ENCODE results near the gene KIAA1958. TPM values are rescaled to one million over a fixed set of nuclear protein-coding genes. Genes with fewer than 3 reads are reported as not detected.

The KIAA1958 gene
- total RNA-seq, 1 donor from 2014 or later = 55.3 TPM

GRCh38 chr9:112689161-112689740 is 202.6 kb downstream of the KIAA1958 start:
- DNase-seq (ENCODE audit: low spot score, unreplicated experiment) = no peak
- no peak overlapping the region for H3K4me3 Mint-ChIP-seq (ENCODE audit: low read depth)
- TF ChIP-seq, protein P1, sequence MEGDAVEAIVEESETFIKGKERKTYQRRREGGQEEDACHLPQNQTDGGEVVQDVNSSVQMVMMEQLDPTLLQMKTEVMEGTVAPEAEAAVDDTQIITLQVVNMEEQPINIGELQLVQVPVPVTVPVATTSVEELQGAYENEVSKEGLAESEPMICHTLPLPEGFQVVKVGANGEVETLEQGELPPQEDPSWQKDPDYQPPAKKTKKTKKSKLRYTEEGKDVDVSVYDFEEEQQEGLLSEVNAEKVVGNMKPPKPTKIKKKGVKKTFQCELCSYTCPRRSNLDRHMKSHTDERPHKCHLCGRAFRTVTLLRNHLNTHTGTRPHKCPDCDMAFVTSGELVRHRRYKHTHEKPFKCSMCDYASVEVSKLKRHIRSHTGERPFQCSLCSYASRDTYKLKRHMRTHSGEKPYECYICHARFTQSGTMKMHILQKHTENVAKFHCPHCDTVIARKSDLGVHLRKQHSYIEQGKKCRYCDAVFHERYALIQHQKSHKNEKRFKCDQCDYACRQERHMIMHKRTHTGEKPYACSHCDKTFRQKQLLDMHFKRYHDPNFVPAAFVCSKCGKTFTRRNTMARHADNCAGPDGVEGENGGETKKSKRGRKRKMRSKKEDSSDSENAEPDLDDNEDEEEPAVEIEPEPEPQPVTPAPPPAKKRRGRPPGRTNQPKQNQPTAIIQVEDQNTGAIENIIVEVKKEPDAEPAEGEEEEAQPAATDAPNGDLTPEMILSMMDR (IDR thresholded peaks at IDR 0.05; ENCODE audit: unreplicated experiment) = no peak
- H3K27me3 Mint-ChIP-seq = no peaks in the 10 kb centered on the region
- no peaks in the 10 kb centered on the region for H3K4me1 Mint-ChIP-seq (ENCODE audit: low read depth)
- no peaks in the 10 kb centered on the region for H3K9me3 Mint-ChIP-seq (ENCODE audit: low read depth)
- H3K27ac Mint-ChIP-seq = no peak overlapping the region
- H3K36me3 Mint-ChIP-seq (ENCODE audit: insufficient read depth) = peaks cover 38% of the 10 kb centered on the region

DNA sequence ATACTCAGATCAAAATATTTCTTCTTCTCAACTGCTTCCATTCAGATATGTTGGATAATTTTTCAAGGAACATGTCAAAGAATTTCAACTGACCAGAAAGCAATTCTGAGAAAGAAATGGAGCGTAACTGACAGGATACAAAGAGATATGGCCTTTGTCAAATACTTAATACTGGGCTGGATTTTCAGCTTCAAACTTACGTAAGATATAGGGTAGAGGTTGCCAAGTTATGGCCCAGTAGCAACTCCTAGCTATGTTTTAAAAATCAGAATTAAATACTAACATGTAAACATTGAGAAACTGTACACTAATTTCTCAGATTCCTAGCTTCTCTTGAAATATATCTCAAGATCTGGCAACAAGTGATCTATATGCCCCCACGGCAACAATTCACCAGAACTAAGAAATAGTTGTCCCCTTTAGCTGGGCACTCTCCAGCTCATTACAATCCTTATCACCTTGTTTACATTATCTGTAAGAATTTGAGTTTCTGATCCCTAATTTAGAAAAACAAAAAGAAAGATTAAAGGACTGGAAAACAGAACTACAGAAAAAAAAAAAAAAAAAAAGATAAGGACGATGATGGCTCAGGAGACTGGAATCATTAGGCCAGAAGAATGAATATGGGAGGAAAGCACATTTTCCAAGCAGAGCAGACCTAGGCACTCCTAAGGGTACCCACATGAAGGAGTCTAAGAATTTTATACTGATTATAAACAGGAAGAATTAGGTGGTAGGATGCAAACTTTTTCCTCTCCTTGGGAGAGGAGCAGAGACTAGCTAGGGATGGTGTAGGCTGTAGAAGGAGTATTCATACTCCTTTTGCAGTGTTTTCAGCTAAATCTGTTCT is 208.3 kb downstream of the KIAA1958 start:
- Mint-ChIP-seq H3K27ac (no peak overlapping the region), H3K36me3 (ENCODE audit: insufficient read depth) (peaks cover 27% of the 10 kb centered on the region), H3K4me1 (ENCODE audit: low read depth) (no peaks in the 10 kb centered on the region), H3K4me3 (ENCODE audit: low read depth) (no peak overlapping the region), H3K9me3 (ENCODE audit: low read depth) (no peaks in the 10 kb centered on the region), H3K27me3 (no peaks in the 10 kb centered on the region)
- no peak for DNase-seq (ENCODE audit: low spot score, unreplicated experiment)
- TF ChIP-seq, protein P1 (IDR thresholded peaks at IDR 0.05; ENCODE audit: unreplicated experiment) = no peak

DNA sequence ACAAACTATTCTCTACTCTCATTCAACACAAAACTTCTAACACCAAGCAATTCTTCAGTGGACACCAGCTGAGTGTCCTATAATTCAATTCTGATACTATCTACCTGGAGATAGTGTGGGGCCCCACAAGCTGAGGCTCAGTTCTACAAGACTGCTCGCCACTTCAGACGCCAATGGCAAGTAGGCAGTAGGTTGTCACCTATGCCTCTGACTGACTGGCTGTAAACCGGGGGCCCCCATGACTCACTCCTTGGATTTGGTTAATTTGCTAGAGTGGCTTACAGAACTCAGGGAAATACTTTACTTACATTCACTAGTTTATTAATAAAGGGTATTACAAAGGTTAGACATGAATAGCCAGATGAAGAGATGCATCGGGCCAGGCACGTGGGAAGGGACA is 209.8 kb downstream of the KIAA1958 start:
- no peaks in the 10 kb centered on the region for H3K9me3 Mint-ChIP-seq (ENCODE audit: low read depth)
- no peak overlapping the region for H3K4me3 Mint-ChIP-seq (ENCODE audit: low read depth)
- no peaks in the 10 kb centered on the region for H3K4me1 Mint-ChIP-seq (ENCODE audit: low read depth)
- peaks cover 23% of the 10 kb centered on the region for H3K36me3 Mint-ChIP-seq (ENCODE audit: insufficient read depth)
- no peak for DNase-seq (ENCODE audit: low spot score, unreplicated experiment)
- peak overlapping the region; percentile 30 for H3K27ac Mint-ChIP-seq
- TF ChIP-seq, protein P1 (IDR thresholded peaks at IDR 0.05; ENCODE audit: unreplicated experiment) = no peak
- H3K27me3 Mint-ChIP-seq = no peaks in the 10 kb centered on the region

- Mint-ChIP-seq H3K4me1 (ENCODE audit: low read depth) (no peaks in the 10 kb centered on the region), H3K4me3 (ENCODE audit: low read depth) (no peak overlapping the region), H3K36me3 (ENCODE audit: insufficient read depth) (peaks cover 13% of the 10 kb centered on the region), H3K27me3 (no peaks in the 10 kb centered on the region), H3K27ac (no peak overlapping the region), H3K9me3 (ENCODE audit: low read depth) (no peaks in the 10 kb centered on the region)
- no peak for DNase-seq (ENCODE audit: low spot score, unreplicated experiment)
- TF ChIP-seq, protein P1 (IDR thresholded peaks at IDR 0.05; ENCODE audit: unreplicated experiment) = no peak
Observed at GRCh38 chr9:112699230-112699629, 212.6 kb downstream of the KIAA1958 start.

GRCh38 chr9:112700085-112700484 is 213.5 kb downstream of the KIAA1958 start:
- DNase-seq (ENCODE audit: low spot score, unreplicated experiment) = no peak
- Mint-ChIP-seq H3K27me3 (no peaks in the 10 kb centered on the region), H3K4me1 (ENCODE audit: low read depth) (no peaks in the 10 kb centered on the region), H3K36me3 (ENCODE audit: insufficient read depth) (peaks cover 13% of the 10 kb centered on the region), H3K27ac (no peak overlapping the region), H3K9me3 (ENCODE audit: low read depth) (no peaks in the 10 kb centered on the region), H3K4me3 (ENCODE audit: low read depth) (no peak overlapping the region)
- TF ChIP-seq, protein P1 (IDR thresholded peaks at IDR 0.05; ENCODE audit: unreplicated experiment) = no peak

All from progenitor cell of endocrine pancreas (in vitro differentiated cells).